PC-3 (cell line): ENCODE measurements around the gene FAM163B. TPM values are rescaled to one million over a fixed set of nuclear protein-coding genes. Genes with fewer than 3 reads are reported as not detected.
"Not testable (repeated sequence)": the region's sequence is repeated elsewhere in the genome, so short reads cannot be mapped to it uniquely, and the experiment has no call there.

Experiments
- ATAC-seq: fragments of 200-7000 bp; cut with Tn5 transposase; 2 replicates; pipeline ENCODE4 v1.9.1; 2020; ENCODE audit warnings: mild to moderate bottlenecking, moderate library complexity
- BruUV-seq: library from RNA; stranded (reverse); fragments of 400-500 nt; replicated peaks from 2 replicates; lab custom pipeline; 2021; lab: Mats Ljungman, UMichigan
- CTCF ChIA-PET: fragments of 300-600 bp; sonication (Branson Sonifier 250); formaldehyde crosslinking; loops from one replicate; lab custom pipeline; 2022; ENCODE audit warnings: antibody characterized with exemption; lab: Charles Lee
- POLR2A ChIA-PET: fragments of 300-600 bp; sonication (Branson Sonifier 250); formaldehyde crosslinking; loops from one replicate; lab custom pipeline; 2022; ENCODE audit warnings: antibody characterized with exemption; ENCODE audit not compliant: unreplicated experiment; lab: Charles Lee
- DNase-seq: peaks from one replicate; pipeline ENCODE4 v3.0.0-alpha.2; 2015
- H2AFZ ChIP-seq: fragments of 300-600 bp; sonication (generic); 2 replicates; pipeline ENCODE4 v1.6.0; 2016; ENCODE audit warnings: antibody characterized with exemption, low read length
- H3F3A ChIP-seq: fragments of 300-600 bp; sonication (generic); one replicate; pipeline ENCODE4 v1.6.0; 2017; ENCODE audit warnings: antibody characterized with exemption, low read length, control low read depth, mild to moderate bottlenecking; ENCODE audit not compliant: unreplicated experiment
- H3K27ac ChIP-seq: fragments of 300-600 bp; sonication (generic); 2 replicates; pipeline ENCODE4 v1.5.1; 2016; ENCODE audit warnings: mild to moderate bottlenecking, low read length
- H3K27me3 ChIP-seq: fragments of 300-600 bp; sonication (generic); 2 replicates; pipeline ENCODE4 v1.6.1; 2016; ENCODE audit warnings: low read length, mixed read lengths
- H3K36me3 ChIP-seq: fragments of 300-600 bp; sonication (generic); 2 replicates; pipeline ENCODE4 v1.6.1; 2016; ENCODE audit warnings: low read depth, mixed run types, low read length, mixed read lengths
- H3K4me1 ChIP-seq: fragments of 300-600 bp; sonication (generic); 2 replicates; pipeline ENCODE4 v1.5.1; 2016; ENCODE audit warnings: low read length; ENCODE audit not compliant: insufficient read depth
- H3K4me2 ChIP-seq: fragments of 300-600 bp; sonication (generic); 2 replicates; pipeline ENCODE4 v1.6.0; 2016; ENCODE audit warnings: low read length
- H3K4me3 ChIP-seq: fragments of 300-600 bp; sonication (generic); 2 replicates; pipeline ENCODE4 v1.5.1; 2016; ENCODE audit warnings: mild to moderate bottlenecking, low read length, mixed read lengths
- H3K79me2 ChIP-seq: fragments of 300-600 bp; sonication (generic); 2 replicates; pipeline ENCODE4 v1.6.1; 2017; ENCODE audit warnings: low read length, mixed read lengths
- H3K9ac ChIP-seq: fragments of 300-600 bp; sonication (generic); 2 replicates; pipeline ENCODE4 v1.6.0; 2016; ENCODE audit warnings: mild to moderate bottlenecking, low read length
- H3K9me2 ChIP-seq: fragments of 300-600 bp; sonication (generic); replicated peaks from 2 replicates; pipeline ENCODE4 v1.6.1; 2016; ENCODE audit warnings: mixed run types, low read length, mixed read lengths
- H3K9me3 ChIP-seq: fragments of 300-600 bp; sonication (generic); 2 replicates; pipeline ENCODE4 v1.6.1; 2016; ENCODE audit warnings: low read length, mixed read lengths
- H4K20me1 ChIP-seq: fragments of 300-600 bp; sonication (generic); 2 replicates; pipeline ENCODE4 v1.6.1; 2016; ENCODE audit warnings: low read length, mixed read lengths
- EZH2 ChIP-seq: fragments of 300-600 bp; sonication (generic); IDR thresholded peaks from one replicate; pipeline ENCODE4 v1.6.1; 2017; ENCODE audit warnings: antibody characterized with exemption, mild to moderate bottlenecking, low read length; ENCODE audit not compliant: unreplicated experiment
- EZH2phosphoT487 ChIP-seq: fragments of 300-600 bp; sonication (generic); IDR thresholded peaks from 2 replicates; pipeline ENCODE4 v1.6.1; 2018; ENCODE audit warnings: mild to moderate bottlenecking, antibody characterized with exemption, low read length, borderline replicate concordance
- intact Hi-C: fragments of 100-400 bp; cut with micrococcal nuclease; formaldehyde crosslinking; loops from 2 replicates; pipeline ENCODE4 v1.9.0; 2023
- total RNA-seq: library from RNA; depleted of rRNA; stranded (reverse); fragments of >200 nt; gene quantifications from 2 replicates; pipeline ENCODE4 v1.2.3, GENCODE V29; 2014
- TF ChIP-seq, protein P1 (sequence below): fragments of 300-600 bp; sonication (generic); conservative IDR thresholded peaks from 2 replicates; pipeline ENCODE4 v1.5.1; 2017; ENCODE audit warnings: antibody characterized with exemption, low read depth, mild to moderate bottlenecking, low read length

Gene FAM163B
- total RNA-seq, 1 experiment from 2014 or later = not detected

DNA sequence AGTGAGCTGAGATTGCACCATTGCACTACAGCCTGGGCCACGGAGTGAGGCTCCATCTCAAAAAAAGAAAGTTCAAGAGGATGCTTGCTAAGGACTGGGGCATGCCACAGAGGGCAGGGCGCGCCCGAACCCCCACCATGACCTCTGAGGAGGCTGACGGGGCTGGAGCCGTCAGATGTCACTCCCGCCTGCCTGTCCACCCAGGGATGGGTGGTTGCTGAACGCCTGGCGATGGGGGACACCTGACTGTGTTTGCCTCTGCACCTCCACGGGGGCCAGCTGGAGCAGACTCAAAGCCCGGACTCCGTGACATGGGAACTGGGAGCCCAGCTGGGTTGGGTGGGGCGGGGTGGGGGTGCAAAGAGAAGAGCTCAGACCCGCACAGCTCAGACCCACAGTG is 42.8 kb downstream of the FAM163B start:
- H3K9ac ChIP-seq = no peak overlapping the region
- DNase-seq (no peak), ATAC-seq (no peak)
- H3K27ac ChIP-seq = no peak overlapping the region
- H3F3A ChIP-seq = no peaks in the 10 kb centered on the region
- no peaks in the 10 kb centered on the region for H3K79me2 ChIP-seq
- no peaks in the 10 kb centered on the region for H3K36me3 ChIP-seq
- H2AFZ ChIP-seq = no peak overlapping the region
- TF ChIP-seq EZH2 (no peak), EZH2phosphoT487 (no peak)
- no peak overlapping the region for H3K4me3 ChIP-seq
- H3K4me1 ChIP-seq = no peaks in the 10 kb centered on the region
- H3K27me3 ChIP-seq = no peaks in the 10 kb centered on the region
- H4K20me1 ChIP-seq = no peaks in the 10 kb centered on the region
- BruUV-seq = no TSS peak
- H3K4me2 ChIP-seq = no peak overlapping the region
- intact Hi-C loops = no loop called here
- no peaks in the 10 kb centered on the region for H3K9me2 ChIP-seq
- ChIA-PET CTCF (no interaction called here), POLR2A (no interaction called here)
- H3K9me3 ChIP-seq = no peaks in the 10 kb centered on the region

DNA sequence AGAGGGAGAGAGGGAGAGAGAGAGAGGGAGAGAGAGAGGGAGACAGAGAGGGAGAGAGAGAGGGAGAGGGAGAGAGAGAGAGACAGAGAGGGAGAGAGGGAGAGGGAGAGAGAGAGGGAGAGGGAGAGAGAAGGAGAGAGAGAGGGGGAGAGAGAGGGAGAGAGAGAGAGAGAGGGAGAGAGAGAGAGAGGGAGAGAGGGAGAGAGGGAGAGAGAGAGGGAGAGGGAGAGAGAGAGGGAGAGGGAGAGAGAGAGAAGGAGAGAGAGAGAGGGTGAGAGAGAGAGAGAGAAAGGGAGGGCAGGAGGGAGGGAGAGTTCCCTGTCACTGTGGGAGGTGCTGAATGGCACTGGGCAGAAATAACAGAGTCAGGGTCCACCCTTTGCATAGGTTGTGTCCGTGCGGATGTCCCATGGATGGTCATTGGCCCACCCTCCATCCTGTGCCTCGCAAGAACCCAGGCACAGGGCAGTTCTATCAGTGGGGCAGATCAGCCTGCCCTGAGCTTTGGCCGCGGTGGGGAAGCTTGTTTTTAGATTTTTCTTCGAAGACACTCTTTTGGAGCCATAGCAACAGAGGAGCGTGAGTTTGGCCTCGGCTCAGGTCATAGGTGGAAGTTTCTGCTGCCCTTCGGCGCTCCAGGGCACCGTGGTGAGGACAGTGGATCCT is 44.6 kb downstream of the FAM163B start:
- ChIA-PET CTCF (no interaction called here), POLR2A (no interaction called here)
- no peaks in the 10 kb centered on the region for H3K9me3 ChIP-seq
- no peak overlapping the region for H3K9ac ChIP-seq
- ATAC-seq = no peak
- no peaks in the 10 kb centered on the region for H3K4me1 ChIP-seq
- no peak for DNase-seq
- TF ChIP-seq EZH2phosphoT487 (no peak), EZH2 (no peak)
- TF ChIP-seq, protein P1, sequence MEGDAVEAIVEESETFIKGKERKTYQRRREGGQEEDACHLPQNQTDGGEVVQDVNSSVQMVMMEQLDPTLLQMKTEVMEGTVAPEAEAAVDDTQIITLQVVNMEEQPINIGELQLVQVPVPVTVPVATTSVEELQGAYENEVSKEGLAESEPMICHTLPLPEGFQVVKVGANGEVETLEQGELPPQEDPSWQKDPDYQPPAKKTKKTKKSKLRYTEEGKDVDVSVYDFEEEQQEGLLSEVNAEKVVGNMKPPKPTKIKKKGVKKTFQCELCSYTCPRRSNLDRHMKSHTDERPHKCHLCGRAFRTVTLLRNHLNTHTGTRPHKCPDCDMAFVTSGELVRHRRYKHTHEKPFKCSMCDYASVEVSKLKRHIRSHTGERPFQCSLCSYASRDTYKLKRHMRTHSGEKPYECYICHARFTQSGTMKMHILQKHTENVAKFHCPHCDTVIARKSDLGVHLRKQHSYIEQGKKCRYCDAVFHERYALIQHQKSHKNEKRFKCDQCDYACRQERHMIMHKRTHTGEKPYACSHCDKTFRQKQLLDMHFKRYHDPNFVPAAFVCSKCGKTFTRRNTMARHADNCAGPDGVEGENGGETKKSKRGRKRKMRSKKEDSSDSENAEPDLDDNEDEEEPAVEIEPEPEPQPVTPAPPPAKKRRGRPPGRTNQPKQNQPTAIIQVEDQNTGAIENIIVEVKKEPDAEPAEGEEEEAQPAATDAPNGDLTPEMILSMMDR = no peak
- H3K27me3 ChIP-seq = no peaks in the 10 kb centered on the region
- intact Hi-C loops = no loop called here
- no peaks in the 10 kb centered on the region for H3K36me3 ChIP-seq
- no TSS peak for BruUV-seq
- no peaks in the 10 kb centered on the region for H3K9me2 ChIP-seq
- H4K20me1 ChIP-seq = no peaks in the 10 kb centered on the region
- no peak overlapping the region for H2AFZ ChIP-seq
- H3K4me3 ChIP-seq = no peak overlapping the region
- no peaks in the 10 kb centered on the region for H3K79me2 ChIP-seq
- no peak overlapping the region for H3K4me2 ChIP-seq
- H3K27ac ChIP-seq = no peak overlapping the region
- no peaks in the 10 kb centered on the region for H3F3A ChIP-seq

DNA sequence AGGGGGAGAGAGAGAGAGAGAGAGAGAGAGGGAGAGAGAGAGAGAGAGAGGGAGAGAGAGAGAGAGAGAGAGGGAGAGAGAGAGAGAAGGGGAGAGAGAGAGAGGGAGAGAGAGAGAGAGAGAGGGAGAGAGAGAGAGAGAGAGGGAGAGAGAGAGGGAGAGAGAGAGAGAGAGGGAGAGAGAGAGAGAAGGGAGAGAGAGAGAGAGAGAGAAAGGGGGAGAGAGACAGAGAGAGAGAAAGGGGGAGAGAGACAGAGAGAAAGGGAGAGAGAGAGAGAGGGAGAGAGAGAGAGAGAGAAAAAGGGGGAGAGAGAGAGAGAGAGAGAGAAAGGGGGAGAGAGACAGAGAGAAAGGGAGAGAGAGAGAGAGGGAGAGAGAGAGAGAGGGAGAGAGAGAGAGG is 45.4 kb downstream of the FAM163B start:
- BruUV-seq, H3K4me2 ChIP-seq, CTCF ChIA-PET, H3K79me2 ChIP-seq, H3K9me2 ChIP-seq, DNase-seq, H3K4me1 ChIP-seq, ATAC-seq, H3F3A ChIP-seq, intact Hi-C loops, H4K20me1 ChIP-seq, H3K27ac ChIP-seq, H3K9ac ChIP-seq, H3K4me3 ChIP-seq, H3K9me3 ChIP-seq, H3K27me3 ChIP-seq, POLR2A ChIA-PET, H2AFZ ChIP-seq, H3K36me3 ChIP-seq: not testable (repeated sequence)
